WTC11 (cell line): ENCODE results near the gene BTBD2.

Experiments used
- CREB1 ChIP-seq: sonication (generic); formaldehyde crosslinking; IDR thresholded peaks from 2 replicates; pipeline ENCODE4 v1.8.0; 2023; ENCODE audit warnings: mild to moderate bottlenecking, missing genetic modification reagents
- GTF2I ChIP-seq: fragments of 250-450 bp; sonication (Bioruptor Pico); conservative IDR thresholded peaks from 2 replicates; pipeline ENCODE4 v1.4.0; 2021; ENCODE audit warnings: mild to moderate bottlenecking
- JUN ChIP-seq: sonication (generic); formaldehyde crosslinking; IDR thresholded peaks from 2 replicates; pipeline ENCODE4 v1.8.0; 2023; ENCODE audit warnings: mild to moderate bottlenecking, missing genetic modification reagents
- ZNF121 ChIP-seq: sonication (generic); formaldehyde crosslinking; IDR thresholded peaks from 2 replicates; pipeline ENCODE4 v1.8.0; 2023; ENCODE audit warnings: missing genetic modification reagents
- ZNF232 ChIP-seq: sonication (generic); formaldehyde crosslinking; IDR thresholded peaks from 2 replicates; pipeline ENCODE4 v1.8.0; 2022; ENCODE audit warnings: mild to moderate bottlenecking, missing genetic modification reagents
- ZNF396 ChIP-seq: fragments of 250-450 bp; sonication (Bioruptor Pico); IDR thresholded peaks from 2 replicates; pipeline ENCODE4 v1.8.0; 2021; ENCODE audit warnings: mild to moderate bottlenecking, moderate library complexity, borderline replicate concordance
- TF ChIP-seq, protein P1 (sequence below): fragments of 250-450 bp; sonication (Bioruptor Pico); IDR thresholded peaks from 2 replicates; pipeline ENCODE4 v2.1.2; 2022; ENCODE audit warnings: mild to moderate bottlenecking, moderate library complexity
- TF ChIP-seq, protein P2 (sequence below): sonication (generic); formaldehyde crosslinking; IDR thresholded peaks from 2 replicates; pipeline ENCODE4 v1.8.1; 2023; ENCODE audit warnings: mild to moderate bottlenecking, missing genetic modification reagents, moderate library complexity
- TF ChIP-seq, protein P3 (sequence below): fragments of 200-600 bp; IDR thresholded peaks from 2 replicates; pipeline ENCODE4 v1.8.0; 2022; ENCODE audit warnings: antibody characterized with exemption
- TF ChIP-seq, protein P4 (sequence below): sonication (generic); formaldehyde crosslinking; IDR thresholded peaks from 2 replicates; pipeline ENCODE4 v1.8.1; 2022; ENCODE audit warnings: low read depth, mild to moderate bottlenecking, moderate library complexity, missing genetic modification reagents, borderline replicate concordance

DNA sequence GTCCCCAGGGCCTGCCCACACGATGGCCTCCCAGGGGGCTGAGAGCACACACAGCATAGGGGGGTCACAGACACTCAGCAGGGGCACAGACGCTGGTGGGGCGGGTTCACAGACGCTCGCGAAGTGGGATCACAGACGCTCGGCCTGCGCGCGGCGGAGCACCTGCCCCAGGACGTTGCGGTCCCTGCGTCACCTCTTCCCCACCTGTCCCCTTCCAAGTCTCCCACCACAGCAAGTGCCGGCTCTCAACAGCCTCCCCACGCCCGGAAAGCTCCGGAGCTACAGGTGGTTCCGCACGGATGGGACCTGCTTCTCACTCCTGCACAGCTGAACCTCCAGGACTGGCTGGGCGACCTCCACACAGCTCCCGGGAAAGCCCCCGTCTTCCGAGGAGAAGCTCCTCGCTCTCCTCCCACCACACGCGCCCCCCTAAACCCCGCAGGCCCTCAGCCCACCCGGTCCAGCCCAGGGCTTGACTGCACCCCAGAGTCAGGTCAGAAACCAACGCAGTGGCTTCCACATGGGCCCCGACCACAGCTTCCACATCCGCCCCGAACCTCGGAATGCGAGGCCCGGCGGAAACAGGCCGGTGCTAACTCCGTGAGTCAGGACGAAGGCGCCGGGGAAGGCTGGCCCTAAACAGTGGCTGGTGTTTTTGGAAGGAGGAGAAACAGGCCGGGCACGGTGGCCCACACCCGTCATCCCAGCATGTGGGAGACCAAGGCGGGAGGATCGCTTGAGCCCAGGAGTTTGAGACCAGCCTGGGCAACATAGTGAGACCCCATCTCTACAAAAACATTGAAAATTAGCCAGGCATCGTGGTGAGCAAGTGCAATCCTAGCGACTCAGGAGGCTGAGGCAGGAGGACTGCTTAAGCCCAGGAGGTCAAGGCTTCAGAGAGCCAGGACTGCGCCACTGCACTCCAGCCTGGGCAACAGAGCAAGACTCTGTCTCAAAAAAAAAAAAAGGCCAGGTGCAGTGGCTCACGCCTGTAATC is 16.5 kb downstream of the BTBD2 start:
- TF ChIP-seq CREB1 (CRISPR knock-in tag) (no peak), GTF2I (CRISPR knock-in tag) (no peak), JUN (CRISPR knock-in tag) (no peak), ZNF396 (no peak), ZNF121 (CRISPR knock-in tag) (peak; percentile 86), ZNF232 (CRISPR knock-in tag) (no peak)
- TF ChIP-seq, protein P1, sequence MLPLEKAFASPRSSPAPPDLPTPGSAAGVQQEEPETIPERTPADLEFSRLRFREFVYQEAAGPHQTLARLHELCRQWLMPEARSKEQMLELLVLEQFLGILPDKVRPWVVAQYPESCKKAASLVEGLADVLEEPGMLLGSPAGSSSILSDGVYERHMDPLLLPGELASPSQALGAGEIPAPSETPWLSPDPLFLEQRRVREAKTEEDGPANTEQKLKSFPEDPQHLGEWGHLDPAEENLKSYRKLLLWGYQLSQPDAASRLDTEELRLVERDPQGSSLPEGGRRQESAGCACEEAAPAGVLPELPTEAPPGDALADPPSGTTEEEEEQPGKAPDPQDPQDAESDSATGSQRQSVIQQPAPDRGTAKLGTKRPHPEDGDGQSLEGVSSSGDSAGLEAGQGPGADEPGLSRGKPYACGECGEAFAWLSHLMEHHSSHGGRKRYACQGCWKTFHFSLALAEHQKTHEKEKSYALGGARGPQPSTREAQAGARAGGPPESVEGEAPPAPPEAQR (CRISPR knock-in tag): no peak
- TF ChIP-seq, protein P2, sequence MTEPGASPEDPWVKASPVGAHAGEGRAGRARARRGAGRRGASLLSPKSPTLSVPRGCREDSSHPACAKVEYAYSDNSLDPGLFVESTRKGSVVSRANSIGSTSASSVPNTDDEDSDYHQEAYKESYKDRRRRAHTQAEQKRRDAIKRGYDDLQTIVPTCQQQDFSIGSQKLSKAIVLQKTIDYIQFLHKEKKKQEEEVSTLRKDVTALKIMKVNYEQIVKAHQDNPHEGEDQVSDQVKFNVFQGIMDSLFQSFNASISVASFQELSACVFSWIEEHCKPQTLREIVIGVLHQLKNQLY (CRISPR knock-in tag): no peak
- TF ChIP-seq, protein P3, sequence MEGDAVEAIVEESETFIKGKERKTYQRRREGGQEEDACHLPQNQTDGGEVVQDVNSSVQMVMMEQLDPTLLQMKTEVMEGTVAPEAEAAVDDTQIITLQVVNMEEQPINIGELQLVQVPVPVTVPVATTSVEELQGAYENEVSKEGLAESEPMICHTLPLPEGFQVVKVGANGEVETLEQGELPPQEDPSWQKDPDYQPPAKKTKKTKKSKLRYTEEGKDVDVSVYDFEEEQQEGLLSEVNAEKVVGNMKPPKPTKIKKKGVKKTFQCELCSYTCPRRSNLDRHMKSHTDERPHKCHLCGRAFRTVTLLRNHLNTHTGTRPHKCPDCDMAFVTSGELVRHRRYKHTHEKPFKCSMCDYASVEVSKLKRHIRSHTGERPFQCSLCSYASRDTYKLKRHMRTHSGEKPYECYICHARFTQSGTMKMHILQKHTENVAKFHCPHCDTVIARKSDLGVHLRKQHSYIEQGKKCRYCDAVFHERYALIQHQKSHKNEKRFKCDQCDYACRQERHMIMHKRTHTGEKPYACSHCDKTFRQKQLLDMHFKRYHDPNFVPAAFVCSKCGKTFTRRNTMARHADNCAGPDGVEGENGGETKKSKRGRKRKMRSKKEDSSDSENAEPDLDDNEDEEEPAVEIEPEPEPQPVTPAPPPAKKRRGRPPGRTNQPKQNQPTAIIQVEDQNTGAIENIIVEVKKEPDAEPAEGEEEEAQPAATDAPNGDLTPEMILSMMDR: no peak
- TF ChIP-seq, protein P4, sequence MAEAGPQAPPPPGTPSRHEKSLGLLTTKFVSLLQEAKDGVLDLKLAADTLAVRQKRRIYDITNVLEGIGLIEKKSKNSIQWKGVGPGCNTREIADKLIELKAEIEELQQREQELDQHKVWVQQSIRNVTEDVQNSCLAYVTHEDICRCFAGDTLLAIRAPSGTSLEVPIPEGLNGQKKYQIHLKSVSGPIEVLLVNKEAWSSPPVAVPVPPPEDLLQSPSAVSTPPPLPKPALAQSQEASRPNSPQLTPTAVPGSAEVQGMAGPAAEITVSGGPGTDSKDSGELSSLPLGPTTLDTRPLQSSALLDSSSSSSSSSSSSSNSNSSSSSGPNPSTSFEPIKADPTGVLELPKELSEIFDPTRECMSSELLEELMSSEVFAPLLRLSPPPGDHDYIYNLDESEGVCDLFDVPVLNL (CRISPR knock-in tag): no peak
